B cell (primary cell): ENCODE results near the gene ADK.

Experiments
- EZH2 ChIP-seq: IDR thresholded peaks from 2 replicates; pipeline ENCODE4 v1.6.1; 2012; ENCODE audit warnings: borderline replicate concordance, low read depth, mild to moderate bottlenecking, moderate library complexity, low read length; ENCODE audit not compliant: insufficient read depth, poor library complexity, severe bottlenecking
- TF ChIP-seq, protein P1 (sequence below): fragments of 200-600 bp; IDR thresholded peaks from one replicate; pipeline ENCODE4 v1.8.0; 2022; ENCODE audit warnings: antibody characterized with exemption, mild to moderate bottlenecking

DNA sequence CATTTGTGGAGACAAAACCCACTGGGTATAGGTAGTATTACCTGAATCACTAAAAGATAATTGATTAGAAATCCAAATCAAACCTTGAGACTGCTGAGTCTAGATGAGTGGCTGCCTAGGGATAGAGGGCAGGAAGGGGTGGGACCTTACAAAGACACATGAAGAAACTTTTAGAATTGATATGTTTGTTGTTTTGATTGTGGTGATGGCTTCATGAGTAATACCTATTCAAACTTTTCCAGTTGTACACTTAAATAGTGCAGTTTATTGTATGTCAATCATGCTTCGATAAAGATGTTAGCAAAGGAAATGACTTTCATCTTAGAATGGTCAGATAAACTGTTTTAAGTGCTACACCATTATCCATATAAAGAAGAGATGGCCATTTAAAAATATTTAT lies 486.7 kb downstream of the ADK start:
- TF ChIP-seq, protein P1, sequence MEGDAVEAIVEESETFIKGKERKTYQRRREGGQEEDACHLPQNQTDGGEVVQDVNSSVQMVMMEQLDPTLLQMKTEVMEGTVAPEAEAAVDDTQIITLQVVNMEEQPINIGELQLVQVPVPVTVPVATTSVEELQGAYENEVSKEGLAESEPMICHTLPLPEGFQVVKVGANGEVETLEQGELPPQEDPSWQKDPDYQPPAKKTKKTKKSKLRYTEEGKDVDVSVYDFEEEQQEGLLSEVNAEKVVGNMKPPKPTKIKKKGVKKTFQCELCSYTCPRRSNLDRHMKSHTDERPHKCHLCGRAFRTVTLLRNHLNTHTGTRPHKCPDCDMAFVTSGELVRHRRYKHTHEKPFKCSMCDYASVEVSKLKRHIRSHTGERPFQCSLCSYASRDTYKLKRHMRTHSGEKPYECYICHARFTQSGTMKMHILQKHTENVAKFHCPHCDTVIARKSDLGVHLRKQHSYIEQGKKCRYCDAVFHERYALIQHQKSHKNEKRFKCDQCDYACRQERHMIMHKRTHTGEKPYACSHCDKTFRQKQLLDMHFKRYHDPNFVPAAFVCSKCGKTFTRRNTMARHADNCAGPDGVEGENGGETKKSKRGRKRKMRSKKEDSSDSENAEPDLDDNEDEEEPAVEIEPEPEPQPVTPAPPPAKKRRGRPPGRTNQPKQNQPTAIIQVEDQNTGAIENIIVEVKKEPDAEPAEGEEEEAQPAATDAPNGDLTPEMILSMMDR, result no peak
- TF ChIP-seq EZH2, result no peak
